Mesodermal cell (in vitro differentiated cells): Measurements from ENCODE around the gene TPO.

Experiments
- H3K27ac ChIP-seq: 2 replicates; pipeline ENCODE4 v1.7.0; 2013; ENCODE audit warnings: mild to moderate bottlenecking, low read depth, low read length, moderate library complexity; ENCODE audit not compliant: severe bottlenecking
- H3K36me3 ChIP-seq: 2 replicates; pipeline ENCODE4 v1.7.1; 2013; ENCODE audit warnings: mild to moderate bottlenecking, low read length, moderate library complexity; ENCODE audit not compliant: control insufficient read depth, insufficient read depth
- H3K4me1 ChIP-seq: one replicate; pipeline ENCODE4 v1.7.1; 2013; ENCODE audit warnings: mild to moderate bottlenecking, low read length; ENCODE audit not compliant: insufficient read depth, control insufficient read depth, poor library complexity, severe bottlenecking
- H3K4me3 ChIP-seq: 2 replicates; pipeline ENCODE4 v1.7.0; 2013; ENCODE audit warnings: low read length, control low read depth, mild to moderate bottlenecking; ENCODE audit not compliant: insufficient read depth, poor library complexity, severe bottlenecking; ENCODE audit errors: extremely low read depth
- H3K9me3 ChIP-seq: 2 replicates; pipeline ENCODE4 v1.7.1; 2013; ENCODE audit warnings: mild to moderate bottlenecking, low read length, moderate library complexity; ENCODE audit not compliant: control insufficient read depth
- WGBS, 2 experiments: methylation state at CpG; one replicate each; pipeline ENCODE4 v1.1.5; 2013; ENCODE audit warnings: missing lambda C conversion rate in 2 of 2; ENCODE audit not compliant: insufficient coverage in 2 of 2; 5-methylcytosine and 5-hydroxymethylcytosine counted together

The TPO gene

GRCh38 chr2:1446301-1446700 lies 33.0 kb downstream of the TPO start:
- no peaks in the 10 kb centered on the region for H3K9me3 ChIP-seq
- no peaks in the 10 kb centered on the region for H3K36me3 ChIP-seq
- no peak overlapping the region for H3K4me3 ChIP-seq
- H3K27ac ChIP-seq: no peak overlapping the region
- no peaks in the 10 kb centered on the region for H3K4me1 ChIP-seq
- WGBS, 2 experiments: 88 to 96% methylated on average over 2 of the region's 4 CpGs

- H3K9me3 ChIP-seq: no peaks in the 10 kb centered on the region
- no peaks in the 10 kb centered on the region for H3K4me1 ChIP-seq
- H3K4me3 ChIP-seq: no peak overlapping the region
- no peak overlapping the region for H3K27ac ChIP-seq
- WGBS, 2 experiments: 55 to 59% methylated on average over 17 to 18 of the region's 18 CpGs
- no peaks in the 10 kb centered on the region for H3K36me3 ChIP-seq
Measured at GRCh38 chr2:1448009-1448408, 34.7 kb downstream of the TPO start.

- Histone ChIP-seq H3K36me3 (no peaks in the 10 kb centered on the region), H3K4me1 (no peaks in the 10 kb centered on the region), H3K9me3 (peaks cover 9% of the 10 kb centered on the region), H3K27ac (no peak overlapping the region), H3K4me3 (no peak overlapping the region)
- WGBS, 2 experiments: 68 to 80% methylated on average over 3 to 4 of the region's 4 CpGs
Measured at GRCh38 chr2:1450915-1451314, 37.7 kb downstream of the TPO start.

- peaks cover 9% of the 10 kb centered on the region for H3K9me3 ChIP-seq
- H3K4me3 ChIP-seq: no peak overlapping the region
- no peaks in the 10 kb centered on the region for H3K4me1 ChIP-seq
- H3K36me3 ChIP-seq: no peaks in the 10 kb centered on the region
- H3K27ac ChIP-seq: no peak overlapping the region
- WGBS, 2 experiments: 93 to 100% methylated on average over 1 to 5 of the region's 5 CpGs
Measured at GRCh38 chr2:1451422-1451821, 38.2 kb downstream of the TPO start.

GRCh38 chr2:1453561-1453960 lies 40.3 kb downstream of the TPO start:
- Histone ChIP-seq H3K9me3 (peaks cover 9% of the 10 kb centered on the region), H3K36me3 (no peaks in the 10 kb centered on the region), H3K4me1 (no peaks in the 10 kb centered on the region), H3K4me3 (no peak overlapping the region), H3K27ac (no peak overlapping the region)
- 82 to 85% methylated on average over 8 to 9 of the region's 12 CpGs for WGBS, 2 experiments

DNA sequence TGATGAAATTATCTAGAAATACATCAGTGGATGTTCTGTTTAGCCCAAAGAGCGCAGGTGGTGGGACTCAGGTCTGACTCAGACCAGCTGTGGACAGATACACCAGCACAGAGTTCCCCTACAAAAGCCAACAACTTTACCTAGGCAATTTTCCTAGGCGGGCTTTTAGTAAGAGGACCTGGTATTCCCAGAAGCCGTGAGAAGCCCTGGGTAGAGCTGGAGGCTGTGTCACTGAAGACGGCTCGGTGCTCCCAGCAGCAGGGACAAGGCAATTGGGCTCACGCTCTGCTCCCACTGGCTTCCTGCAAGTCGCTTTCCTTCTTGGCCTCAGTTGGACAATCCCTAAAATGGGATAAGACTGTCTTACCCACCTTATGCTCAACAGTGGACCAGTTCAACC lies 41.1 kb downstream of the TPO start:
- 84 to 97% methylated on average over 7 of the region's 7 CpGs for WGBS, 2 experiments
- H3K27ac ChIP-seq: no peak overlapping the region
- H3K4me3 ChIP-seq: no peak overlapping the region
- no peaks in the 10 kb centered on the region for H3K36me3 ChIP-seq
- H3K9me3 ChIP-seq: peaks cover 9% of the 10 kb centered on the region
- no peaks in the 10 kb centered on the region for H3K4me1 ChIP-seq

GRCh38 chr2:1455466-1455865 lies 42.2 kb downstream of the TPO start:
- no peak overlapping the region for H3K4me3 ChIP-seq
- 87 to 100% methylated on average over 3 to 4 of the region's 6 CpGs for whole genome bisulfite sequencing, 2 experiments
- peaks cover 9% of the 10 kb centered on the region for H3K9me3 ChIP-seq
- no peak overlapping the region for H3K27ac ChIP-seq
- no peaks in the 10 kb centered on the region for H3K36me3 ChIP-seq
- H3K4me1 ChIP-seq: no peaks in the 10 kb centered on the region

DNA sequence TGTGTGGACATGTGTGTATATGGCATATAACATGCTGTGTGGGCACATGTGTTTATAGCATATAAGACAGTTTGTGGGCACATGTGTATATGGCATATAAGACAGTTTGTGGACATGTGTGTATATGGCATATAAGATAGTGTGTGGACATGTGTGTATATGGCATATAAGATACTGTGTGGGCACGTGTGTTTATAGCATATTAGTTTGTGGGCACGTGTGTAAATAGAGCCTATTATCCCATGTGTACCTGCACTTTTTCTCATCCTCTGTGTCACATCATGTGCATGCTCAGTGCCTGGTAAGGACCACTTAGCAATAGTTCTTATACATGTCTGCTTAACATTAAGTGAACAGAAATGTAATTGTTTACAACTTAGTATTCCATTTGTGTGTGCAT lies 45.2 kb downstream of the TPO start:
- H3K9me3 ChIP-seq: peaks cover 9% of the 10 kb centered on the region
- no peaks in the 10 kb centered on the region for H3K36me3 ChIP-seq
- H3K4me1 ChIP-seq: no peaks in the 10 kb centered on the region
- no peak overlapping the region for H3K4me3 ChIP-seq
- H3K27ac ChIP-seq: no peak overlapping the region
- 100% methylated on average over 1 of the region's 2 CpGs; no CpG with 5 or more reads in 1 of the 2 experiments for WGBS, 2 experiments

DNA sequence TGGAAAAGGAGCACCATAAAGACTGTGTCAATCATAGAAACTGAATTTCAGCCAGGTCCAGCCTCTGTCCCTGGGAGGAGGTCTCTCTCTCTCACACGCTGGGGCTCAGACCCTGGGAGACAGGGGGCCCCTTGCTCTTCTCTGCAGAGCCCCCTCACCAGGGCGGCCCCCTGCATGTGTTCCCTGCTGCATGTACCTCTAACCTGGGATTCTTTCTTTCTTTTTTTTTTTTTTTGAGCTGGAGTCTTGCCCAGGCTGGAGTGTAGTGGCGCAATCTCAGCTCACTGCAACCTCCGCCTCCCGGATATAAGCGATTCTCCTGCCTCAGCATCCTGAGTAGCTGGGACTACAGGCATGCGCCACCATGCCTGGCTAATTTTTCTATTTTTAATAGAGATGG lies 46.5 kb downstream of the TPO start:
- WGBS, 2 experiments: 87 to 89% methylated on average over 6 of the region's 7 CpGs
- no peaks in the 10 kb centered on the region for H3K36me3 ChIP-seq
- H3K4me1 ChIP-seq: no peaks in the 10 kb centered on the region
- peaks cover 8% of the 10 kb centered on the region for H3K9me3 ChIP-seq
- no peak overlapping the region for H3K27ac ChIP-seq
- H3K4me3 ChIP-seq: no peak overlapping the region

DNA sequence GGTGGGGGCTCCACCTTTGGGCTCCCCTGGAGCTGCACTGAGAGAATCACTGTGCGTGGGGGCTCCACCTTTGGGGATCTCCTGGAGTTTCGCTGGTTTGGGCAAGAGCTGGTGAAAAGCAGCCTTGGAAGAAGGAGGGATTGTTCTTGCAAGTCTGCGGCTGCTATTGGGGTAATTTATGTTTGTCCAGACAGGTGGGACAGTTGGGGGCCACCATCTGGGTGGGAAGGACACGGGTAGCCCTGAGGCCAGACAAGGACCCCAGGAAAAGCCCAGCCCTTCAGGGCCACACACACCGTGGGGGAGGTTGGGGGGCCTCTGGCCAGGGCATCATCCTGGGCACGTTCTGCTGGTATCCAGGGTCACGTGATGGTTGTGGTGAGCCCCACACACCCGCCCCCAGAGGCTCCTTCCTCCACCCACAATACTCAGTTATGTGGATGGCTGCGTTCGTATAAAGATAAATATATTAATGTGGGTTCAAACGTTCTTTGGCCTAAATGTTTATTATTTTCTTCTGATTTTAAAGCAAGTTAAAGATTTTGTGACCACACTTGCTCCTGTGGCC lies 47.7 kb downstream of the TPO start:
- Histone ChIP-seq H3K36me3 (no peaks in the 10 kb centered on the region), H3K27ac (no peak overlapping the region), H3K4me3 (no peak overlapping the region), H3K9me3 (no peaks in the 10 kb centered on the region), H3K4me1 (no peaks in the 10 kb centered on the region)
- WGBS, 2 experiments: 62 to 83% methylated on average over 3 of the region's 11 CpGs

DNA sequence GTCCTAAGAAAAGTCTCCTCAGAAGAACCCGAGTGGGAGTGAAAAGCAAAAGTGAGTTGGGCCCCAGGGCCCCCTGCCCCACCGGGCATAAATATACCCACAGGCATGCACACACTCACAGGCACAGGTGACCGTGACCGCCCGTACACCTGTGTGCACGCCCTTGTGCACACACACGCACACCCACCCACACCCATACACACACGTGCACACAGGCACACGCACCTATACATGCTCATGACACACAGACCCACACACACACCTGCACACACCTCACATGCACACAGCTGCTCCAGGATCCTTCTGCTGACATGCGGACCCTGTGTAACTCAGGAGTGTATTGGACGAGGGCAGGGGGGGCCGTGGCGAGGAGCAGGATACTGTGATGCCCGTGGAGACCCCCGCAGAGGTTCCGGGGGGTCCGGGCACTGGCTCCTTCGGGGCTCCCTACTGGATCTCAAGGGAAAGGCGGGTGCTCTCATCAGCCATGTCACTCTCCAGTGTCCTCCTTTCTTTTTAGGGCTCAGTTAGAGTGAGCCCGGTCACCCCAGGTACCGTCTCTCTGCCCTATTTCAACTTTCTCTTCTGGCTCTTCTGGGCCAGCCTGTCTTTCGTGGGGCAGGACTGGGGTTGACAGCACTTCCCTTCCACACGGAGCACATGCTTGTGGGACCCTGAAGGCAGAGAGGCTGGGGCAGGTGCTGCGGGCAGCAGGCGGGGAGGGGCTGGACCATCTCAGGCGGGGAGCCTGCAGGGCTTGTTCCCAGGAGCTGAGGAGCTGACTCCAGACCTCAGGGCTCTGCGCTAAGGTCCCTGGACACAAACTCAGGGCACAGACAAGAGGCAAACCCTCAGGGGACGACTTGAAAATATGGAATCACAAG lies 48.5 kb downstream of the TPO start:
- WGBS, 2 experiments: 78% methylated on average over 19 to 23 of the region's 28 CpGs
- H3K4me3 ChIP-seq: no peak overlapping the region

More for the DNA sequence above, 48.5 kb downstream of the TPO start:
- Histone ChIP-seq H3K9me3 (no peaks in the 10 kb centered on the region), H3K27ac (no peak overlapping the region), H3K36me3 (no peaks in the 10 kb centered on the region), H3K4me1 (no peaks in the 10 kb centered on the region)
